MM.1S (cell line): Measurements from ENCODE around the gene PADI4.

Experiments used
- EZH2 ChIP-seq: fragments of 300-600 bp; sonication (generic); optimal IDR thresholded peaks from 2 replicates; pipeline ENCODE3; 2017; ENCODE audit warnings: low read depth, mild to moderate bottlenecking, antibody characterized with exemption, low read length, mixed read lengths
- EZH2phosphoT487 ChIP-seq: fragments of 300-600 bp; sonication (generic); IDR thresholded peaks from 2 replicates; pipeline ENCODE4 v1.6.1; 2018; ENCODE audit warnings: antibody characterized with exemption, low read length
- TF ChIP-seq, protein P1 (sequence below): fragments of 300-600 bp; sonication (generic); IDR thresholded peaks from 2 replicates; pipeline ENCODE4 v1.5.1; 2016; ENCODE audit warnings: antibody characterized with exemption, low read length, mixed read lengths

- TF ChIP-seq, protein P1, sequence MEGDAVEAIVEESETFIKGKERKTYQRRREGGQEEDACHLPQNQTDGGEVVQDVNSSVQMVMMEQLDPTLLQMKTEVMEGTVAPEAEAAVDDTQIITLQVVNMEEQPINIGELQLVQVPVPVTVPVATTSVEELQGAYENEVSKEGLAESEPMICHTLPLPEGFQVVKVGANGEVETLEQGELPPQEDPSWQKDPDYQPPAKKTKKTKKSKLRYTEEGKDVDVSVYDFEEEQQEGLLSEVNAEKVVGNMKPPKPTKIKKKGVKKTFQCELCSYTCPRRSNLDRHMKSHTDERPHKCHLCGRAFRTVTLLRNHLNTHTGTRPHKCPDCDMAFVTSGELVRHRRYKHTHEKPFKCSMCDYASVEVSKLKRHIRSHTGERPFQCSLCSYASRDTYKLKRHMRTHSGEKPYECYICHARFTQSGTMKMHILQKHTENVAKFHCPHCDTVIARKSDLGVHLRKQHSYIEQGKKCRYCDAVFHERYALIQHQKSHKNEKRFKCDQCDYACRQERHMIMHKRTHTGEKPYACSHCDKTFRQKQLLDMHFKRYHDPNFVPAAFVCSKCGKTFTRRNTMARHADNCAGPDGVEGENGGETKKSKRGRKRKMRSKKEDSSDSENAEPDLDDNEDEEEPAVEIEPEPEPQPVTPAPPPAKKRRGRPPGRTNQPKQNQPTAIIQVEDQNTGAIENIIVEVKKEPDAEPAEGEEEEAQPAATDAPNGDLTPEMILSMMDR, result no peak
- TF ChIP-seq EZH2, result no peak
- no peak for TF ChIP-seq EZH2phosphoT487
Observed at GRCh38 chr1:17280894-17281293, 27.1 kb upstream of the PADI4 start.
